NCI-H1105 (cell line): ENCODE data around the gene FCMR.
"Not testable (repeated sequence)": the region's sequence is repeated elsewhere in the genome, so short reads cannot be mapped to it uniquely, and the experiment has no call there.

Experiments
- DNase-seq: peaks from one replicate; lab custom pipeline; 2025; lab: John Stamatoyannopoulos, UW

FCMR gene

DNA sequence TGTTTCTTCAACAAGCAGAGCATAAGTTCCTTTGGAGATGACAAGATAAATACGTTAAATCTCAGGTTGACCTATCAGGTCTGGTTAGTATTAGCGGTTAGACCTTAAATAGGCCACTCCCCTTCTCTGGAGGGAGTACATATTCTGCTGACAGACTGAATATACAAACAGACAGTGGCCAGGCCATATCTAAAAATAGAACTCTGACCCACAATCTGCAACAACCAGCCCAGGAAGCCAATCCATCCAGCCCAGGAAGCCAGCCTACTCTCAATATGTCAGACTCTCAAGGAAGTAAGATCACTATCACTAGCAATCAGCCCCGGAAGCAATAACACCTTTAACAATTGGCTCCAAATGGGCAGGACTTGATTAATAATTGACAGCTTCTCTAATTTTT is 49.6 kb downstream of the FCMR start:
- no peak for DNase-seq

GRCh38 chr1:206868264-206868663 is 53.5 kb downstream of the FCMR start:
- no peak for DNase-seq

DNA sequence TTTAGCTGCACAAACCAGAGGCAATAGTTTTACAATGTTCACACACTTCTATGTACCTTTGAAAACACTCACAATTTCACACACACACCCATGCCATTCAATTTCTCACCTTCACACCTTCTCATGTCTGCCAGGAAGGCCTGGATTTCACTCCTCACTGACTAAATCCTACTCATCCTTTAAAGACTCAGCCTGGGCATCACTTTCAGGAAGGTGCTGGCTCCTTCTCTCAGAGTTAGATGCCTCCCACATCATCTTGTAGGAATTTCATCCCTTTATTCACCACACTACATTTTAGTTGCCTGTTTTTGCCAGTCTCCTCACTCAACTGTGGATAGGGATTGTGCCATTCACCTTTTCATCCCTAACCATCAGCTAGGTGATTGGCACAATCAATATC is 54.0 kb downstream of the FCMR start:
- no peak for DNase-seq

- DNase-seq, result no peak
Observed at GRCh38 chr1:206867239-206867638, 54.5 kb downstream of the FCMR start.

GRCh38 chr1:206866062-206866461 is 55.7 kb downstream of the FCMR start:
- DNase-seq, result no peak

DNA sequence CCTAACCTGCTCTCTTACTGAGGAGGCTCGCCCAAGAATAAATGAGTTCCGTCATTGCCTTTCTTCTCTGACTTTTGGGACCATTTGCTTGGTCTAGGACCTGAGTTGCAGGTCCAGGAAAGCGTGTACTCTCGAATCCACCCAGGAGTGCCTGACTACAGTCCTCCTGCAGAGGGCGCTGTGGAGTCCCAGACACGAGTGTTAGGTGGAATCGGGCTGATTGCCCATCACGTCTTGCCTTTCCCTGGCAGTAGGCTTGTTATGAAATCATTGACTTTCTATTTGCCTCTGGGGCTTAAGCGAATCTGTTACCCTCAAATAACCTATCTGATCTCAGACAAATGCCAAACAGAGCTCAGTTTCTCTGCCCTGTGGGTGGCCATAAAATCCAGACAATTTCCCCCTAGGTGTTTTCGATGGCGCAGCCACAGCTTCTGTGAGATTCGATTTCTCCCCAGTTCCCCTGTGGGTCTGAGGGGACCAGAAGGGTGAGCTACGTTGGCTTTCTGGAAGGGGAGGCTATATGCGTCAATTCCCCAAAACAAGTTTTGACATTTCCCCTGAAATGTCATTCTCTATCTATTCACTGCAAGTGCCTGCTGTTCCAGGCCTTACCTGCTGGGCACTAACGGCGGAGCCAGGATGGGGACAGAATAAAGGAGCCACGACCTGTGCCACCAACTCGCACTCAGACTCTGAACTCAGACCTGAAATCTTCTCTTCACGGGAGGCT is 56.6 kb downstream of the FCMR start, which contains the start of gene IL20:
TSS of gene IL20 (plus strand) at position 685 of the 733 bp plus-strand sequence. CDS start 230 bp downstream, outside the sequence.
- peak; percentile 52 for DNase-seq

- DNase-seq, result no peak
Observed at GRCh38 chr1:206863266-206863665, 58.5 kb downstream of the FCMR start.

GRCh38 chr1:206860165-206860564 is 61.6 kb downstream of the FCMR start:
- no peak for DNase-seq

DNA sequence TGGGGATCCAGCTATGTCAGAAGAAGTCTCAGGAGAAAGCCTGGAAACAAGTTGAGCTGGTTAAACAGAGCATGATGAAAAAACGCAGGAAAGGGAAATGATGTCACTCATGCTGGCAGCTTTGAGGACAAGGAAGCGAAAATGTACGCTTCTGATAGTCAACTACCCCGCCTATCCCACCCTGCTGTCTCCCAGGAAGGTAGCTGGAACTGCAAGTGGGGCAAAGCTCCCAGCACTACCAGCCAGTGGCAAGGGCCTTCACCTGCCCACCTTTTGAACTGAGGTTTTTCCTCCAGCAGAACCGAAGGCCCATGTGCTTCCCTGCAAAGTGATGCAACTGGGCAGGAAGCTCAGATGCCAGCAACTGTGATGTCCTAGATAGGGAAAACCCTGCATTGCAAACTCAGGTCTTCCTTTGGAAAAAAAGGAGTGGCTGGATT is 62.6 kb downstream of the FCMR start:
- DNase-seq, result no peak

DNA sequence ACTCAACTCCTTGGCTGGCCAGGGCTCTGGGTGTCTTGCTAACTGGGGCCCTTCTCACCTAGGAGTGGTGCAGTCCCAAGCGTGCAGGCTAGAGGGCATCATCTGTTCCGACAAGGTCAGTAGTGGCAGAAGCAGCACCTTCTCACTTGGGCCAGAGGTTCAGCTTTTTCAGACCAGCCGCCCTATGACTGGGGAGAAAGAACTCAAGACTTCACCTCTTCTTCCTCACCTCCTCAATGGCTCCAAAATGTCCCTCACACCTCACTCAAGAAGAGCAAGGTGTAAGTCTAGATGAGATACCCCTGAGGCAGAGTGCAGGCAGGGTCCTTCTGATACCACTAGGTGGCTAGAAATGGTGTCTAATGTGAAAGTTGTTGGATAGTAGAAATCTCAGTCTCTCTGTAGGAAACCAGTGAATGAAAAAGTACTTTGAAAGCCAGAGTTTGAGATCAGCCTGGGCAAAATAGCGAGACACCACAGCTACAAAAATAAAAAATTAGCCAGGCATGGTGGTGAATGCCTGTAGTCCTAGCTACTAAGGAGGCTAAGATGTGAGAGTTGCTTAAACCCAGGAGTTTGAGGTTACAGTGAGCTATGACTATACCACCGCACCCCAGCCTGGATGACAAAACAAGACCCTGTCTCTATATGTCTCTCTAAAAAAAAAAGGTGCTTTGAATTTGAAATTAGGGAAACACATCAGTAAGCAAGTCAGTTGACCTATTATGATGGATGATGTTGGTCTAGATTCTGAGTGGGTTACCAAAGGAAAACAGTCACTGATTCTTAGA is 64.9 kb downstream of the FCMR start:
- DNase-seq, result no peak

DNA sequence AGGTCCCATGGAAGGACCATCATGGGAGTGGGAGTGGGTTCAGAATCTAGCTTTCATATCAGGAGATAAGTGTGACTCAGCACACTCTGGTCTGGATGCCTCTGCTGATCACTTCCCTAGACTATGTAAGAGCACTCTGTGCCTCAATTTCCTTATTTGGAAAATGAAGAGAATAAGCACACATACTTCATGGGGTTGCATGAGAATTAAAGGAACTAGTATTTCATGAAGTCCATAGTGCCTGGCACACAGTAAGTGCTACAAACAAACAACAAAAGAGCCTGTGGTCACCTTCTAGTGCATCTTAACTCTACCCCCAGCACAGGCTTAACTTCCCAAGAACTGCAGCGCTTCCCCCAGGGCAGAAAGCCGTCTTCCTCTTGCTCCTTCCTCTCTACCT is 65.9 kb downstream of the FCMR start:
- no peak for DNase-seq

- no peak for DNase-seq
Observed at GRCh38 chr1:206854401-206855129, 67.2 kb downstream of the FCMR start.

DNA sequence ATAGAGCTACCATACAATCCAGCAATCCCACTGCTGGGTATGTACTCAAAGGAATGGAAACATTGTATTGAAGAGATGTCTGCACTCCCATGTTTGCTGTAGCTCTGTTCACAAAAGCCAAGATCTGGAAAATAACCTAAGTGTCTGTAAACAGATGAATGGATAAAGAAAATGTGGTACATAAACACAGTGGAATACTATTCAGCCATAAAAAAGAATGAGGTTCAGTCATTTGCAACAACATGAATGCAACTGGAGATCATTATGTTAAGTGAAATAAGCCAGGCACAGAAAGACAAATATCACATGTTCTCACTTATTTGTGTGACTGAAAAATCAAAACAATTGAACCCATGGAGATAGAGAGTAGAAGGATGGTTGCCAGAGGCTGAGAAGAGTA is 68.0 kb downstream of the FCMR start:
- not testable (repeated sequence) for DNase-seq
